Testis (tissue), 2 donors: ENCODE results near the gene DHX34.

Experiments
- CTCF ChIP-seq, 3 experiments: fragments of 450-650 bp in 2 of 3; fragments of 200-600 bp in 1 of 3; sonication (generic) in 1 of 3; IDR thresholded peaks; one replicate each; pipeline ENCODE4 v1.5.1; 2016 to 2019; ENCODE audit warnings: antibody characterized with exemption in 3 of 3, mild to moderate bottlenecking in 2 of 3, moderate library complexity in 1 of 3
- POLR2A ChIP-seq: fragments of 450-650 bp; IDR thresholded peaks from one replicate; pipeline ENCODE4 v1.6.1; 2017; ENCODE audit warnings: antibody characterized with exemption, mild to moderate bottlenecking, moderate library complexity

GRCh38 chr19:47331931-47332547 lies 17.1 kb upstream of the DHX34 start, which contains the start of gene C5AR2:
- TF ChIP-seq POLR2A (no peak), CTCF (IDR thresholded peaks at IDR 0.05) (no peak)
